GM23338 (cell line): ENCODE data around the gene ARHGEF25.

ENCODE experiments used
- CREB1 ChIP-seq: fragments of 250-450 bp; sonication (Bioruptor Pico); IDR thresholded peaks from 2 replicates; pipeline ENCODE4 v1.5.0; 2020; ENCODE audit warnings: low read depth, mild to moderate bottlenecking, moderate library complexity
- EZH2 ChIP-seq: fragments of 200-600 bp; sonication (generic); IDR thresholded peaks from one replicate; pipeline ENCODE4 v1.8.0; 2017; ENCODE audit warnings: antibody characterized with exemption, mild to moderate bottlenecking, low read depth; ENCODE audit not compliant: unreplicated experiment
- EZH2phosphoT487 ChIP-seq: fragments of 200-600 bp; sonication (generic); IDR thresholded peaks from one replicate; pipeline ENCODE4 v1.8.1; 2018; ENCODE audit warnings: antibody characterized with exemption; ENCODE audit not compliant: unreplicated experiment
- JUNB ChIP-seq: IDR thresholded peaks from one replicate; pipeline ENCODE4 v1.6.1; 2016; ENCODE audit warnings: antibody characterized with exemption; ENCODE audit not compliant: unreplicated experiment
- POLR2AphosphoS5 ChIP-seq: IDR thresholded peaks from 2 replicates; pipeline ENCODE4 v1.6.1; 2016; ENCODE audit warnings: antibody characterized with exemption, low read depth
- ZNF331 ChIP-seq: fragments of 250-450 bp; sonication (Bioruptor Pico); IDR thresholded peaks from 2 replicates; pipeline ENCODE4 v1.5.0; 2020; ENCODE audit warnings: low read depth, mild to moderate bottlenecking, moderate library complexity
- TF ChIP-seq, protein P1 (sequence below), 2 experiments: fragments of 200-600 bp in 1 of 2; sonication (generic) in 1 of 2; conservative IDR thresholded peaks; 2 replicates each; pipeline versions ENCODE4 v1.5.1 to v1.6.1; 2016 to 2017; ENCODE audit warnings: antibody characterized with exemption in 2 of 2, low read depth in 2 of 2, mild to moderate bottlenecking in 2 of 2, moderate library complexity in 1 of 2
- TF ChIP-seq, protein P2 (sequence below): fragments of 250-450 bp; sonication (Bioruptor Pico); IDR thresholded peaks from 2 replicates; pipeline ENCODE4 v1.5.0; 2020; ENCODE audit warnings: mild to moderate bottlenecking, moderate library complexity
- TF ChIP-seq, protein P3 (sequence below): IDR thresholded peaks from one replicate; pipeline ENCODE4 v1.6.1; 2018; ENCODE audit warnings: antibody characterized with exemption; ENCODE audit not compliant: unreplicated experiment
- TF ChIP-seq, protein P4 (sequence below): IDR thresholded peaks from 2 replicates; pipeline ENCODE4 v1.6.1; 2016; ENCODE audit warnings: antibody characterized with exemption

DNA sequence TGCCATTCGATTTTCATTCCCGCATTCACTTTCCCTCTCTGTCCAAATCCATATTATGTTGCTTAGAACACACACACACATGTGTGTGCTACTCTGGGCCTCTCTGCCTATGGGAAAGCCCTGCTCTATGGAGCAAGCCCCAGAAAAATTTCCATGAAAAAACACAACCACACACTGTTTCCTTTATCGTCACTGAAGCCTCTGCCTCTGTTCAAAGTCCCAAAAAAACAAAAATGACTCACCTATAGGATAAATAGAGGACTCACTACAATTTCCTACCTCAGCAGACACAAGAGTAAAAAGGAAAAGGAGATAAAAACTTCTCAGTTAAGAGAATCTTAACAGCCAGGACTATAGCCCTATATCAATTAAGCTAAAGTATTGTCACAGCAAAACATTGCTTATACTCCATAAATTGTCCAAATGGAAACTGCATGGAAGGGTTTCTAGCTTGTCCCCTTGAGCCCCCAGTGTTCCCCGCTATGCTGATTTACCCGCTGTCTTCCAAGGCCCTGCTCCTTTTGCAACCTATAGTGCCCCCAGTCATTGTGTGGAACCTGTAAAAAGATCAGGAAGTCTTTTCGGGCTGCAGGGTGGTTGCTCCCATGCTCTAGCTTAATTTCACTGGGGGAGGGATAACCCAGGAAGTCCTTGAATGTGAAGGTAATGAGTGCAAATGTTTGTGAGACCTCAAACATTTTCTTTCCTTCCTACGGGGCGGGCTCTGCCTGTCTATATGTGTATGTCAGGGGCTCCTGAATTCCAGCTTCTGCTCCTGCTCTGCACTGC lies 31.4 kb upstream of the ARHGEF25 start:
- TF ChIP-seq, protein P1, sequence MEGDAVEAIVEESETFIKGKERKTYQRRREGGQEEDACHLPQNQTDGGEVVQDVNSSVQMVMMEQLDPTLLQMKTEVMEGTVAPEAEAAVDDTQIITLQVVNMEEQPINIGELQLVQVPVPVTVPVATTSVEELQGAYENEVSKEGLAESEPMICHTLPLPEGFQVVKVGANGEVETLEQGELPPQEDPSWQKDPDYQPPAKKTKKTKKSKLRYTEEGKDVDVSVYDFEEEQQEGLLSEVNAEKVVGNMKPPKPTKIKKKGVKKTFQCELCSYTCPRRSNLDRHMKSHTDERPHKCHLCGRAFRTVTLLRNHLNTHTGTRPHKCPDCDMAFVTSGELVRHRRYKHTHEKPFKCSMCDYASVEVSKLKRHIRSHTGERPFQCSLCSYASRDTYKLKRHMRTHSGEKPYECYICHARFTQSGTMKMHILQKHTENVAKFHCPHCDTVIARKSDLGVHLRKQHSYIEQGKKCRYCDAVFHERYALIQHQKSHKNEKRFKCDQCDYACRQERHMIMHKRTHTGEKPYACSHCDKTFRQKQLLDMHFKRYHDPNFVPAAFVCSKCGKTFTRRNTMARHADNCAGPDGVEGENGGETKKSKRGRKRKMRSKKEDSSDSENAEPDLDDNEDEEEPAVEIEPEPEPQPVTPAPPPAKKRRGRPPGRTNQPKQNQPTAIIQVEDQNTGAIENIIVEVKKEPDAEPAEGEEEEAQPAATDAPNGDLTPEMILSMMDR (conservative IDR thresholded peaks at IDR 0.05; ENCODE audit: low read depth in 2 of 2), result no peak
- TF ChIP-seq, protein P2, sequence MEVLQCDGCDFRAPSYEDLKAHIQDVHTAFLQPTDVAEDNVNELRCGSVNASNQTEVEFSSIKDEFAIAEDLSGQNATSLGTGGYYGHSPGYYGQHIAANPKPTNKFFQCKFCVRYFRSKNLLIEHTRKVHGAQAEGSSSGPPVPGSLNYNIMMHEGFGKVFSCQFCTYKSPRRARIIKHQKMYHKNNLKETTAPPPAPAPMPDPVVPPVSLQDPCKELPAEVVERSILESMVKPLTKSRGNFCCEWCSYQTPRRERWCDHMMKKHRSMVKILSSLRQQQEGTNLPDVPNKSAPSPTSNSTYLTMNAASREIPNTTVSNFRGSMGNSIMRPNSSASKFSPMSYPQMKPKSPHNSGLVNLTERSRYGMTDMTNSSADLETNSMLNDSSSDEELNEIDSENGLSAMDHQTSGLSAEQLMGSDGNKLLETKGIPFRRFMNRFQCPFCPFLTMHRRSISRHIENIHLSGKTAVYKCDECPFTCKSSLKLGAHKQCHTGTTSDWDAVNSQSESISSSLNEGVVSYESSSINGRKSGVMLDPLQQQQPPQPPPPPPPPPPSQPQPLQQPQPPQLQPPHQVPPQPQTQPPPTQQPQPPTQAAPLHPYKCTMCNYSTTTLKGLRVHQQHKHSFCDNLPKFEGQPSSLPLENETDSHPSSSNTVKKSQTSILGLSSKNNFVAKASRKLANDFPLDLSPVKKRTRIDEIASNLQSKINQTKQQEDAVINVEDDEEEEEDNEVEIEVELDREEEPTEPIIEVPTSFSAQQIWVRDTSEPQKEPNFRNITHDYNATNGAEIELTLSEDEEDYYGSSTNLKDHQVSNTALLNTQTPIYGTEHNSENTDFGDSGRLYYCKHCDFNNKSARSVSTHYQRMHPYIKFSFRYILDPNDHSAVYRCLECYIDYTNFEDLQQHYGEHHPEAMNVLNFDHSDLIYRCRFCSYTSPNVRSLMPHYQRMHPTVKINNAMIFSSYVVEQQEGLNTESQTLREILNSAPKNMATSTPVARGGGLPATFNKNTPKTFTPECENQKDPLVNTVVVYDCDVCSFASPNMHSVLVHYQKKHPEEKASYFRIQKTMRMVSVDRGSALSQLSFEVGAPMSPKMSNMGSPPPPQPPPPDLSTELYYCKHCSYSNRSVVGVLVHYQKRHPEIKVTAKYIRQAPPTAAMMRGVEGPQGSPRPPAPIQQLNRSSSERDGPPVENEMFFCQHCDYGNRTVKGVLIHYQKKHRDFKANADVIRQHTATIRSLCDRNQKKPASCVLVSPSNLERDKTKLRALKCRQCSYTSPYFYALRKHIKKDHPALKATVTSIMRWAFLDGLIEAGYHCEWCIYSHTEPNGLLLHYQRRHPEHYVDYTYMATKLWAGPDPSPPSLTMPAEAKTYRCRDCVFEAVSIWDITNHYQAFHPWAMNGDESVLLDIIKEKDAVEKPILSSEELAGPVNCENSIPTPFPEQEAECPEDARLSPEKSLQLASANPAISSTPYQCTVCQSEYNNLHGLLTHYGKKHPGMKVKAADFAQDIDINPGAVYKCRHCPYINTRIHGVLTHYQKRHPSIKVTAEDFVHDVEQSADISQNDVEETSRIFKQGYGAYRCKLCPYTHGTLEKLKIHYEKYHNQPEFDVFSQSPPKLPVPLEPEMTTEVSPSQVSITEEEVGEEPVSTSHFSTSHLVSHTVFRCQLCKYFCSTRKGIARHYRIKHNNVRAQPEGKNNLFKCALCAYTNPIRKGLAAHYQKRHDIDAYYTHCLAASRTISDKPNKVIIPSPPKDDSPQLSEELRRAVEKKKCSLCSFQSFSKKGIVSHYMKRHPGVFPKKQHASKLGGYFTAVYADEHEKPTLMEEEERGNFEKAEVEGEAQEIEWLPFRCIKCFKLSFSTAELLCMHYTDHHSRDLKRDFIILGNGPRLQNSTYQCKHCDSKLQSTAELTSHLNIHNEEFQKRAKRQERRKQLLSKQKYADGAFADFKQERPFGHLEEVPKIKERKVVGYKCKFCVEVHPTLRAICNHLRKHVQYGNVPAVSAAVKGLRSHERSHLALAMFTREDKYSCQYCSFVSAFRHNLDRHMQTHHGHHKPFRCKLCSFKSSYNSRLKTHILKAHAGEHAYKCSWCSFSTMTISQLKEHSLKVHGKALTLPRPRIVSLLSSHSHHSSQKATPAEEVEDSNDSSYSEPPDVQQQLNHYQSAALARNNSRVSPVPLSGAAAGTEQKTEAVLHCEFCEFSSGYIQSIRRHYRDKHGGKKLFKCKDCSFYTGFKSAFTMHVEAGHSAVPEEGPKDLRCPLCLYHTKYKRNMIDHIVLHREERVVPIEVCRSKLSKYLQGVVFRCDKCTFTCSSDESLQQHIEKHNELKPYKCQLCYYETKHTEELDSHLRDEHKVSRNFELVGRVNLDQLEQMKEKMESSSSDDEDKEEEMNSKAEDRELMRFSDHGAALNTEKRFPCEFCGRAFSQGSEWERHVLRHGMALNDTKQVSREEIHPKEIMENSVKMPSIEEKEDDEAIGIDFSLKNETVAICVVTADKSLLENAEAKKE (CRISPR knock-in tag), result no peak
- TF ChIP-seq EZH2, result no peak
- TF ChIP-seq, protein P3, sequence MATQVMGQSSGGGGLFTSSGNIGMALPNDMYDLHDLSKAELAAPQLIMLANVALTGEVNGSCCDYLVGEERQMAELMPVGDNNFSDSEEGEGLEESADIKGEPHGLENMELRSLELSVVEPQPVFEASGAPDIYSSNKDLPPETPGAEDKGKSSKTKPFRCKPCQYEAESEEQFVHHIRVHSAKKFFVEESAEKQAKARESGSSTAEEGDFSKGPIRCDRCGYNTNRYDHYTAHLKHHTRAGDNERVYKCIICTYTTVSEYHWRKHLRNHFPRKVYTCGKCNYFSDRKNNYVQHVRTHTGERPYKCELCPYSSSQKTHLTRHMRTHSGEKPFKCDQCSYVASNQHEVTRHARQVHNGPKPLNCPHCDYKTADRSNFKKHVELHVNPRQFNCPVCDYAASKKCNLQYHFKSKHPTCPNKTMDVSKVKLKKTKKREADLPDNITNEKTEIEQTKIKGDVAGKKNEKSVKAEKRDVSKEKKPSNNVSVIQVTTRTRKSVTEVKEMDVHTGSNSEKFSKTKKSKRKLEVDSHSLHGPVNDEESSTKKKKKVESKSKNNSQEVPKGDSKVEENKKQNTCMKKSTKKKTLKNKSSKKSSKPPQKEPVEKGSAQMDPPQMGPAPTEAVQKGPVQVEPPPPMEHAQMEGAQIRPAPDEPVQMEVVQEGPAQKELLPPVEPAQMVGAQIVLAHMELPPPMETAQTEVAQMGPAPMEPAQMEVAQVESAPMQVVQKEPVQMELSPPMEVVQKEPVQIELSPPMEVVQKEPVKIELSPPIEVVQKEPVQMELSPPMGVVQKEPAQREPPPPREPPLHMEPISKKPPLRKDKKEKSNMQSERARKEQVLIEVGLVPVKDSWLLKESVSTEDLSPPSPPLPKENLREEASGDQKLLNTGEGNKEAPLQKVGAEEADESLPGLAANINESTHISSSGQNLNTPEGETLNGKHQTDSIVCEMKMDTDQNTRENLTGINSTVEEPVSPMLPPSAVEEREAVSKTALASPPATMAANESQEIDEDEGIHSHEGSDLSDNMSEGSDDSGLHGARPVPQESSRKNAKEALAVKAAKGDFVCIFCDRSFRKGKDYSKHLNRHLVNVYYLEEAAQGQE, result no peak
- no peak for TF ChIP-seq CREB1 (CRISPR knock-in tag)
- TF ChIP-seq EZH2phosphoT487, result no peak
- no peak for TF ChIP-seq POLR2AphosphoS5
- TF ChIP-seq ZNF331 (CRISPR knock-in tag), result no peak
- no peak for TF ChIP-seq JUNB
- TF ChIP-seq, protein P4, sequence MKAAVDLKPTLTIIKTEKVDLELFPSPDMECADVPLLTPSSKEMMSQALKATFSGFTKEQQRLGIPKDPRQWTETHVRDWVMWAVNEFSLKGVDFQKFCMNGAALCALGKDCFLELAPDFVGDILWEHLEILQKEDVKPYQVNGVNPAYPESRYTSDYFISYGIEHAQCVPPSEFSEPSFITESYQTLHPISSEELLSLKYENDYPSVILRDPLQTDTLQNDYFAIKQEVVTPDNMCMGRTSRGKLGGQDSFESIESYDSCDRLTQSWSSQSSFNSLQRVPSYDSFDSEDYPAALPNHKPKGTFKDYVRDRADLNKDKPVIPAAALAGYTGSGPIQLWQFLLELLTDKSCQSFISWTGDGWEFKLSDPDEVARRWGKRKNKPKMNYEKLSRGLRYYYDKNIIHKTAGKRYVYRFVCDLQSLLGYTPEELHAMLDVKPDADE, result no peak
